ENCODE results near the gene TBC1D10A. TPM values are rescaled to one million over a fixed set of nuclear protein-coding genes. Genes with fewer than 3 reads are reported as not detected.
A peak's percentile ranks its signal among the peaks of the same experiment; 100 is the strongest.

Gene TBC1D10A
- total RNA-seq, 1 experiment from 2014 or later, result 24.3 TPM

DNA sequence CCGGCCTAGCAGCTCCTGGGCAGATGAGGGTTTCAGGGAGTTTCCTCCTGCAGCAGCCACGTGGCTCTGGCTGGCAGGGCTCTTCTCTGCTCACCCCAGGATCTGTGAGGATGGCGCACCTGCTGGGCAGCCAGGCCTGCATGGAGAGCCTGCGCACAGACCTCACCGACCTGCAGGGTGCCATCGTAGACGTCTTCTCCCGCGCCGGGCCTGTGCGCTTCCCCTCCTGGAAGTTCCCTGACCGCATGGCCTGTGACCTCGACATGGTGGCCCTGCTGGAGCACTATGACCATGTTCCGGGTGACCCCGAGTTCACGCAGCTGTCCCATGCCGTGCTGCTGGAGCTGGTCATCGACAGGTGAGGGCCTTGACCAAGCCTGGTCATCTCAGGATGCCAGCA, 39.1 kb upstream of the TBC1D10A start:
- Histone ChIP-seq H3K27ac (no peak overlapping the region), H3F3A (ENCODE audit: insufficient read depth, low read depth) (peaks cover 11% of the 10 kb centered on the region; the same call in 1 of the 2 replicates), H4K20me1 (ENCODE audit: insufficient read depth) (no peaks in the 10 kb centered on the region), H3K4me2 (no peak overlapping the region), H3K4me1 (replicated peaks; ENCODE audit: insufficient read depth) (no peaks in the 10 kb centered on the region), H3K9me3 (ENCODE audit: insufficient read depth, low read depth) (no peaks in the 10 kb centered on the region), H3K27me3 (ENCODE audit: insufficient read depth, low read depth) (no peaks in the 10 kb centered on the region), H3K9me2 (ENCODE audit: insufficient read depth) (no peaks in the 10 kb centered on the region), H3K79me2 (ENCODE audit: low read depth) (no peaks in the 10 kb centered on the region), H3K4me3 (no peak overlapping the region), H3K36me3 (ENCODE audit: low read depth) (no peaks in the 10 kb centered on the region), H2AFZ (no peak overlapping the region)
- intact Hi-C loops (cut with micrococcal nuclease; ENCODE audit: unreplicated experiment), result no loop called here
- ChIA-PET POLR2A (ENCODE audit: unreplicated experiment) (no interaction called here), CTCF (no interaction called here)
- no TSS peak for BruUV-seq (replicated peaks)
- DNase-seq, result no peak
- TF ChIP-seq EZH2 (IDR thresholded peaks at IDR 0.05; ENCODE audit: low read depth), result no peak
- TF ChIP-seq, protein P1, sequence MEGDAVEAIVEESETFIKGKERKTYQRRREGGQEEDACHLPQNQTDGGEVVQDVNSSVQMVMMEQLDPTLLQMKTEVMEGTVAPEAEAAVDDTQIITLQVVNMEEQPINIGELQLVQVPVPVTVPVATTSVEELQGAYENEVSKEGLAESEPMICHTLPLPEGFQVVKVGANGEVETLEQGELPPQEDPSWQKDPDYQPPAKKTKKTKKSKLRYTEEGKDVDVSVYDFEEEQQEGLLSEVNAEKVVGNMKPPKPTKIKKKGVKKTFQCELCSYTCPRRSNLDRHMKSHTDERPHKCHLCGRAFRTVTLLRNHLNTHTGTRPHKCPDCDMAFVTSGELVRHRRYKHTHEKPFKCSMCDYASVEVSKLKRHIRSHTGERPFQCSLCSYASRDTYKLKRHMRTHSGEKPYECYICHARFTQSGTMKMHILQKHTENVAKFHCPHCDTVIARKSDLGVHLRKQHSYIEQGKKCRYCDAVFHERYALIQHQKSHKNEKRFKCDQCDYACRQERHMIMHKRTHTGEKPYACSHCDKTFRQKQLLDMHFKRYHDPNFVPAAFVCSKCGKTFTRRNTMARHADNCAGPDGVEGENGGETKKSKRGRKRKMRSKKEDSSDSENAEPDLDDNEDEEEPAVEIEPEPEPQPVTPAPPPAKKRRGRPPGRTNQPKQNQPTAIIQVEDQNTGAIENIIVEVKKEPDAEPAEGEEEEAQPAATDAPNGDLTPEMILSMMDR (conservative IDR thresholded peaks at IDR 0.05), result no peak

GRCh38 chr22:30362651-30363281, 36.0 kb upstream of the TBC1D10A start:
- Histone ChIP-seq H3K27ac (no peak overlapping the region), H3K4me1 (replicated peaks; ENCODE audit: insufficient read depth) (0 out of 2 replicates have a peak, but pooled peaks cover 4% of the 10 kb centered on the region), H3K4me3 (no peak overlapping the region), H4K20me1 (ENCODE audit: insufficient read depth) (no peaks in the 10 kb centered on the region), H2AFZ (no peak overlapping the region), H3K4me2 (no peak overlapping the region), H3K27me3 (ENCODE audit: insufficient read depth, low read depth) (no peaks in the 10 kb centered on the region), H3K9me2 (ENCODE audit: insufficient read depth) (no peaks in the 10 kb centered on the region), H3K79me2 (ENCODE audit: low read depth) (no peaks in the 10 kb centered on the region; the same call in none of the 2 replicates), H3K9me3 (ENCODE audit: insufficient read depth, low read depth) (no peaks in the 10 kb centered on the region), H3F3A (ENCODE audit: insufficient read depth, low read depth) (peaks cover 11% of the 10 kb centered on the region; the same call in 1 of the 2 replicates), H3K36me3 (ENCODE audit: low read depth) (no peaks in the 10 kb centered on the region)
- POLR2A ChIA-PET (ENCODE audit: unreplicated experiment), result no interaction called here
- intact Hi-C loops (cut with micrococcal nuclease; ENCODE audit: unreplicated experiment), result no loop called here
- DNase-seq, result peak; percentile 55 to 73
- no TSS peak for BruUV-seq (replicated peaks)
- CTCF ChIA-PET, result interaction anchor here (0.7 kb wide), 1 partner anchor 75 kb away, joined by 3 read pairs; no protein-coding TSS in a partner anchor
- TF ChIP-seq, protein P1 (conservative IDR thresholded peaks at IDR 0.05), result no peak
- TF ChIP-seq EZH2 (IDR thresholded peaks at IDR 0.05; ENCODE audit: low read depth), result no peak

GRCh38 chr22:30361916-30362650, 35.3 kb upstream of the TBC1D10A start:
- intact Hi-C loops (cut with micrococcal nuclease; ENCODE audit: unreplicated experiment), result no loop called here
- Histone ChIP-seq H3K36me3 (ENCODE audit: low read depth) (no peaks in the 10 kb centered on the region), H3K79me2 (ENCODE audit: low read depth) (no peaks in the 10 kb centered on the region; the same call in none of the 2 replicates), H3K4me1 (replicated peaks; ENCODE audit: insufficient read depth) (0 out of 2 replicates have a peak, but pooled peaks cover 8% of the 10 kb centered on the region), H2AFZ (no peak overlapping the region), H4K20me1 (ENCODE audit: insufficient read depth) (no peaks in the 10 kb centered on the region), H3K4me3 (no peak overlapping the region), H3F3A (ENCODE audit: insufficient read depth, low read depth) (peaks cover 11% of the 10 kb centered on the region; the same call in 1 of the 2 replicates), H3K9me2 (ENCODE audit: insufficient read depth) (no peaks in the 10 kb centered on the region), H3K27ac (no peak overlapping the region), H3K4me2 (no peak overlapping the region), H3K27me3 (ENCODE audit: insufficient read depth, low read depth) (no peaks in the 10 kb centered on the region), H3K9me3 (ENCODE audit: insufficient read depth, low read depth) (no peaks in the 10 kb centered on the region)
- POLR2A ChIA-PET (ENCODE audit: unreplicated experiment), result interaction anchor here (0.6 kb wide), 1 partner anchor 13 kb away, joined by 3 read pairs; no protein-coding TSS in a partner anchor
- CTCF ChIA-PET, result interaction anchor here (0.6 kb wide), 1 partner anchor 74 kb away, joined by 4 read pairs; no protein-coding TSS in a partner anchor
- no TSS peak for BruUV-seq (replicated peaks)
- DNase-seq, result no peak
- TF ChIP-seq EZH2 (IDR thresholded peaks at IDR 0.05; ENCODE audit: low read depth), result no peak
- TF ChIP-seq, protein P1 (conservative IDR thresholded peaks at IDR 0.05), result no peak

Measured in PC-9 (cell line).